Measurements from ENCODE around the gene MEST.
A peak's percentile ranks its signal among the peaks of the same experiment; 100 is the strongest.
"Not testable (repeated sequence)": the region's sequence is repeated elsewhere in the genome, so short reads cannot be mapped to it uniquely, and the experiment has no call there.

Gene MEST, protein sequence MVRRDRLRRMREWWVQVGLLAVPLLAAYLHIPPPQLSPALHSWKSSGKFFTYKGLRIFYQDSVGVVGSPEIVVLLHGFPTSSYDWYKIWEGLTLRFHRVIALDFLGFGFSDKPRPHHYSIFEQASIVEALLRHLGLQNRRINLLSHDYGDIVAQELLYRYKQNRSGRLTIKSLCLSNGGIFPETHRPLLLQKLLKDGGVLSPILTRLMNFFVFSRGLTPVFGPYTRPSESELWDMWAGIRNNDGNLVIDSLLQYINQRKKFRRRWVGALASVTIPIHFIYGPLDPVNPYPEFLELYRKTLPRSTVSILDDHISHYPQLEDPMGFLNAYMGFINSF

DNA sequence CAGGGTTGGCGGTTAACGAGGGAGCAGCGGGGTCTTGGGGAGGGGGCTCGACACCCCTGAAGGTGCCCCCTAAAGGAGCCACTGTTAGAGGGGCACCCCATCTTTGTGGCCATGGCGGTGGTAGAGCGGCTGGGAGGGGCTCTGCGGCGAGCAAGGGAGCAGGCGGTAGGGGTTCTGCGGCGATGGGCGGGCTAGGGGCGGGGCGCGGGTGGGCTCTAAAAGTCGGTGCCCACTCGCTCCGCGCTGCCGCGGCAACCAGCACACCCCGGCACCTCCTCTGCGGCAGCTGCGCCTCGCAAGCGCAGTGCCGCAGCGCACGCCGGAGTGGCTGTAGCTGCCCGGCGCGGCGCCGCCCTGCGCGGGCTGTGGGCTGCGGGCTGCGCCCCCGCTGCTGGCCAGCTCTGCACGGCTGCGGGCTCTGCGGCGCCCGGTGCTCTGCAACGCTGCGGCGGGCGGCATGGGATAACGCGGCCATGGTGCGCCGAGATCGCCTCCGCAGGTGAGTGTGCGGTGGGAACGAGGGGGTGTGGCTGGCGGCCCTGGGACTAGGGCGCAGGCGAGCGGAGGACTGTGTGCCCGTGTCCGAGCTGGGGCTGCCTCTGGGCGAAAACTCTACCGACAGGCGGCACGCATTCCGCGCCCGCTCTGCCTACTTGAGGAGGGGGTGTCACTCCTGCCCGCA lies at the start of gene MEST:
TSS of gene MEST (plus strand) at position 245 of the 682 bp plus-strand sequence. CDS start at position 474, 229 bp downstream.
- DNase-seq = no peak

DNA sequence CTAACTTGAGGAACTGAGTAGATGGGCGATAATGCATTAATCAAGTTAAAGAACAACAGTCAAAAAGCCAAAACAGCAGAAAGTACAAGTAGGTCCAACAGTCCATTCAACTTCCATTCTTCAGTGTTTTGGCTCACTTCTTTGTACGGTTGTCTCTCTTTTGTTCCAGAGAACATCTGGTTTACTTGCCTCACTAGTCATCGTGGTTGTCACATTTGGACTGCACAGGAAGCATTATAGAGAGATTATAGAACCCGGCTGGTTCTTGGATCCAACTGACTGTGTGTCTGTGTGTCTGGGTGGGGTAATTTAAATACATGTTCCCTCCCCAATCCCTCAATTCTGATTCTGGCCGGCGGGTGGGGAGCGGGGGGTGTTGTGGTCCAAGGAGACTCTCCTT lies 49.3 kb upstream of the MEST start:
- DNase-seq = no peak

DNA sequence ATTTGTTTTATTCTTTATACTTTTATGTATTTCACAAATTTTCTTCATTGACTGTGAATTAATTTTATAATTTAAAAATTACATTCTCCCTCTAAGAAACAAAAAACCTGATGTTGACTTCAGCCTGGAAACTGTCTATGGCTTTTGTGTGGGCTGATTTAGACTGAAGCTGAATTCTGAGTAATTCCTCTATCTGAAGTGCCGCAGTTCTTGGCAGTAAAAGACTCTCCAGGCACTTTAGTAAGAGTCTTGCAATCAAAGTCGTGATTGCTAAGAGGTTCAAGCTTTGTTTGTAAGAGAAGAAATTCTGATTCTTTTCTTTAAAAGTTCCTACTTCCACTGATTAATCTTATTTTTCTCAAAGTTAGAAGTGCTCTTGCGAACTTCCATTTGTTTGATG lies 47.7 kb upstream of the MEST start:
- DNase-seq = no peak

DNA sequence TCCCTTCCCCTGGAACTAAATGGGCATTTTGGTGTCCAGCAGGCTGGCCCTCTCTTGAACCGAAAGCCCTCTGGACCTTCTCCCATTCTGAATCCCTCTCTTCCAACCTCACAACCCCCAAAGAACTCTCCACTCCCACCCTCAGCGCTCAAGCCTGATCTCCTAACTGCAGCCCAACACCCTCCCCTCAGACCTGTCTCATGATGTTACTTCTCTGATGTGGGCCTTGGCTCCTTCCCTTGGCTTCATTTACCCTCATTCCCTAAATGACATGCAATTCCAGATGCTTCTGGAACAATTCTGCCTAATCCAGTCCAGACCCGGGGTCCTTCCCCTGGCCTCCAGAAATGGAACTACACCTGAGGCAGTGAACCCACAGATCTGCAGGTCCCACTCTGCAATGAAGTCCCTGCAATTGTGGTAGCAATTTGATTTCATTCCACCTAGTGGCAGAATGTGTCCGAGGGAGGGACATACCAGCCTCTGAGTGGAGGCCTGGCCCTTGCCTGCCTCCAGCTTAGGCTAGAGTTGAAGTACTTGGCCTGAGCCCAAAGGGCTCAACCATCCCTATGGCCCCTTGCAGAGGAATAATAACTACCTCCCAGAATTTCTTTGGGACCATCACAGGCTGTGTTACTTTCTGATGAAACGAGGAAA lies 47.0 kb upstream of the MEST start:
- DNase-seq = no peak

DNA sequence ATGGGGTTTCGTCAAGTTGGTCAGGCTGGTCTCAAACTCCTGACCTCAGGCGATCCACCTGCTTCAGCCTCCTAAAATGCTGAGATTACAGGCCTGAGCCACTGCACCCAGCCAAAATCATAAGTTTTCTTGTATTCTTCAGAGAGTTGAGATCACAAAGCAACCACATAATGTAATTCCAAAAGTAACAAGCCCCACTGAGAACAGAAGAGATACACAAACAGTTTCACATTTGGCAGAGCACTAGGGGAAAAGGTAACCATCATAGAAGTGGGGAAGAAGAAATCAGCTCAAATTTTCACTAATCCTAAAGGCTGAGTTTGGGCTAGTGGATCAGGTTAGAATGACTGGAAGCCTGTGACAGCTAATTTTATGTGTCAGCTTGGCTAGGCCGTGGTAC lies 45.6 kb upstream of the MEST start:
- DNase-seq = no peak

DNA sequence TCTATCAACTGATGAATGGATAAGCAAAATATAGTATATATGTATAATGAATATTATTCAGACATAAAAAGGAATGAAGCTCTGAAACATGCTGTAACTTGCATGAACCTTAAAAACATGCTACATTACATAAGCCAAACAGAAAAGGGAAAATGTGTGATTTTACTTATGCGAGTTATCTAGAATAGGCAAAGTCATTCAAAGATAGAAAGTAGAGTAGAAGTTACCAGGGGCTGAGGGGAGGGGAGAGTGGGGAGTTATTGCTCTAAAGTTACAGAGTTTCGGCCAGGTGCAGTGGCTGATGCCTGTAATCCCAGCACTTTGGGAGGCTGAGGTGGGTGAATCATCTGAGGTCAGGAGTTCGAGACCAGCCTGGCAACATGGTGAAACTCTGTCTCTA lies 40.5 kb upstream of the MEST start:
- DNase-seq = not testable (repeated sequence)

DNA sequence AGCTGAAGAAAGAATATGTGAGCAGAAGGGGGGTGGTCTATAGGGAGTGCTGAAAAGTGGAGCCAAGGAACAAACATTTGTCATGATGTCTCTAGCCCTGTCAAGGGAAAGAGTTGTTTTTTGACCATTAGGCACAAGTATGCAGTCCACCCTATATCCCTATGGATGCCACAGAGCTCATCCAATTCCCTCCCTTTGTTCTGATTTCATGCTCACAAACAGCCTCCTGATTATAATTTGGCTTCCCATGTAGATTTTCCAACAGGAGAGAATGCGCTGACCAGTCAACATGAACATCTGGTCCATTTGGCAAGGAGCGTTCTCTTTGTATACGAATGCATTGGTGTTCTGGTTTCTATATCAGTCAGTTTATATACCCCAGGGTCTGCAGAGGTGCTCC lies 38.9 kb upstream of the MEST start:
- no peak for DNase-seq

DNA sequence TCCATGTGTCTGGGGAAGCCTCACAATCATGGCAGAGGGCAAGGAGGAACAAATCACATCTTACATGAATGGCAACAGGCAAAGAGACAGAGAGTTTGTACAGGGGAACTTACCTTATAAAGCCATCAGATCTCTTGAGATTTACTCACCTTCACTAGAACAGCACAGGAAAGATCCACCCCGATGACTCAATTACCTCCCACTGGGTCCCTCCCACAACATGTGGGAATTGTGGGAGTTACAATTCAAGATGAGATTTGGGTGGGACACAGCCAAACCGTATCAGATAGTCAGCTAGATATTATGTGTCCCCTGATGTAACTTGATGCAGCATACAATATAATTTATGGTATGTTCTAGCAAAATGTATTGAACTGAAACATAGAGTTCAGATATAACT lies 36.9 kb upstream of the MEST start:
- DNase-seq = no peak

DNA sequence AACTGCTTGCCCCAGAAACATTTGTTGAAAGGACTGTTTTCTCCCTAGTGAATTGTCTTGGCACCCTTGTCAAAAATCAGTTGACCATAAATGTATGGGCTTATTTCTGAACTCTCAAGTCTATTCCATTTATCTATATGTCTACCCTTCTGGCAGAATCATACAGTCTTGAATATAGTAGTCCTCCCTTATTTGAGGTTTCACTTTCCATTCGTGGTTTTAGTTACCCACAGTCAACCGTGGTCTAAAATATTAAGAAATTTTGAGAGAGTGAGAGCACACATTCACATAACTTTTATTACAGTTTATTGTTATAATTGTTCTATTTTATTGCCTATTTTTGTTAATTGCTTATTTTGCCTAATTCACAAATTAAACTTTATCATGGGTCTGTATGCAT lies 33.6 kb upstream of the MEST start:
- DNase-seq = peak; percentile 20

DNA sequence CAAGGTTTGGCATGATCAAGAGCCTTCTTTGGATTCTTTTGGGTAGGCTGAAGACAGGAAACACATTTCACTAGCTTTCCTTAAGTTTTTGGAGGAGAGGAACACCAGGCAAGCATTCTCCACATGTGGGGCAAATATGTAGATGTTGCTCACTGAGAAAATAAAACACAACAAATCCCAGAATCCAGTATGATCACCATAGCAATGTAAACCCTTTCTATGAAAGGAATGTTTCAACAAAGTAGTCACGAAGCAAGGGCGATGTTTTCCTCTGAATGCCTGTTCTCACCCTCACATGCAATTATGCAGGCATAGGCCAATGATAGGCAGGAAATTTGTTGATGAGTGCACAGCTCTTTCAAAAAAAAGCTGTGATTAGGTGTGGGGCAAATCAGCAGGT lies 30.6 kb upstream of the MEST start:
- DNase-seq = no peak

DNA sequence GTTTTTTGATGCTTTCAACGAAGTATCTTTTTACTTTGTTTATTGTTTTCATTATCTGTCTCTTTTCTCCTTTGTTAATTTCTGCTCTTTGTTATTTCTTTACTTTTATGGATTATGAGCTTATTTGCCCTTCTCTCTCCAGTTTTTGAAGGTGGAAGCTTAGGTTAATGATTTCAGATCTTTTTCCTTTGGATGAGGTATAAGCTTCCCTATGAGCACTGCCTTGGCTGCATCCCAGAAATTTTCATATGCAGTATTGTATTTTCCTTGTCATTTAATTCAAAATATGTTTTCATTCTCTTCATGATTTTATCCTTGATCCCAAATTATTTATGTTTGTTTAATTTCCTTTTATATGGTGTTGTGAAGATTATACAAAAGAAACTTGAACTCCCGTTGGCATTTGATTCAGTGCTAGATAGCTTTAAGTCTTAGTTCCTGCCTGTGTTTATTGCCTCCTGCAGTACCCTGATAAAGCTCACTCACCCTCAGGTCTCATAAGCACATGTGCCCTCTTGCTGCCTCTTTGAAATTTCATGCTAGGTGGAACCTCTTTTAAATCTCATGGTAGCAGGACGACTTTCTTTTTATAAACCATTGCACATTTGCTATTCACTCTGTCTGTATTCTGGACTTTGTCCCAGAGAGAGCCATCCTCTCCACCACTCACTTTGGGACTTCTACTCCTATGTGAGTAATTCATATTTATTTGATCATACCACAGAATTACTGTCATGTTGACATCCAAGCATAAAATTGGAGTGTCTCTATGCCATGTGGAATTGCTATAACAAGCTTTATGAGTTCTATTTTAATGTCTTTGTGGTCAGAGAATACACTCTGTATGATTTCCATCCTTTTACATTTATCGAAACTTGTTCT lies 28.1 kb upstream of the MEST start:
- no peak for DNase-seq

DNA sequence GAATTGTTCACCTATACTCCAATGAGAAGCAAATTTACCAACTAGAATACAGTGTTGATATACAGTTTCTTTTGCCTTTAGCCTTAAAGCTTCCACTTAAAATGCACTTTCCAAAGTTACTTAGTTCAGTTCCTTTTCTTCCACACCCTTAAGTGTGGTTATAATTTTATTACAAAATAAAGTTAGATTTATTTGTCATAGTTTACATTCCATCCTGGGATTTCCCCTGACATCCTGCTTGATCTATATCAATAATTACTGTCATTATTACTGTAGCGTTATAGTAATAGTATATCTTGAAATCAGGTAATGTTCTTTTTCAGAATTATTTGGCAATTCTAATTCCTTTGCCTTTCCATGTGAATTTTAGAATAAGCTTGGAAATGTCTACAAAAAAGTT lies 23.3 kb upstream of the MEST start:
- no peak for DNase-seq

DNA sequence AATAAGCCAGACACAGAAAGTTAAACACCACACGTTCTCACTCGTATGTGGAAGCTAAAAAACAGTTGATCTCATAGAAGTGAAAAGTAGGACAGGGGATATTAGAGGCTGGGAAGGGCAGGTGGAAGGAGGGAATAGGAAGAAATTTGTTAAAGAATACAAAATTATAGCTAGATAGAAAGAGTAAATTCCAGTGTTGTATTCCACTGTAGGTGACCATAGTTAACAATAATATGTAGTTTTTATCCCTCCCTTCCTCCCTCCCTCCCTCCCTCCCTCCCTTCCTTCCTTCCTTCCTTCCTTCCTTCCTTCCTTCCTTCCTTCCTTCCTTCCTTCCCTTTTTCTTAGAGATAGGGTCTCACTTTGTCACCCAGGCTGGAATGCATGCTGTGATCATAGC lies 19.9 kb upstream of the MEST start:
- no peak for DNase-seq

DNA sequence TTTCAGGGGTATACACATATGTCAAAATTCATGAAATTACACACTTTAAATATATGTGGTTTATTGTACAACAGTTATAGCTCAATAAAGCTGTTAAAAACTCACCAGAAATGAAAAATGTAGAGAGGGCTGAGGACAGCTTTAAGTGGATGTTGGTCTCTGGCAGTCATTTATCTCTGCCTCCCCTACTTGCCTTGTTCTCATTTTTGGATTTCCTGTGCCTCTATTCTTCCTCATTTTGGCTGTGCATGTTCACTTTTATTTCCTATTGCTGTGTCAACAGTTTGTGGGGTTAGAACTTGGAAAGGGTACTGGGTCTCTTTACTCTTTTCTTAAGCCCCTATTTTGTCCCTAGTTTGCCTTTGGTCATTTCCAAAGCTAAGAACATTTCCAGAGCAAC lies 18.6 kb upstream of the MEST start:
- DNase-seq = no peak

DNA sequence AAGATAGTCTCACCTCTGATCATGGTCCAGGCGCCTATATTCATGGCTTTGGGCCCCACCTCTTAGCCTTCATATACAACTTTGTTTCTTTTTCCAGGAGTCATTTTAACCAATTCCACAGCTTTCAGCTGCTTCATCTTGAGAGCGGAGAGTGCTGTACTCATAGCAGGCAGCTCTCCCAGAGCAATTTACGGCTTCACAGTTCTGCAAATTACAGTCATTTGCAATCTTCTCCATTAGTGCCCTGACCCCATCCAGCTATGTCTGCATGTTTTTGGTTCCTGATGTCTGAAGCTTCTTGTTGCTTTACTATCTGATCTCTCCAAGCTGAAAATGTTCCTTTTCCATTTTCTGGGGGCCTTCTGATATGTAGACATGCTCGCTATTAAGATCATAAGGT lies 18.0 kb upstream of the MEST start:
- DNase-seq = no peak

DNA sequence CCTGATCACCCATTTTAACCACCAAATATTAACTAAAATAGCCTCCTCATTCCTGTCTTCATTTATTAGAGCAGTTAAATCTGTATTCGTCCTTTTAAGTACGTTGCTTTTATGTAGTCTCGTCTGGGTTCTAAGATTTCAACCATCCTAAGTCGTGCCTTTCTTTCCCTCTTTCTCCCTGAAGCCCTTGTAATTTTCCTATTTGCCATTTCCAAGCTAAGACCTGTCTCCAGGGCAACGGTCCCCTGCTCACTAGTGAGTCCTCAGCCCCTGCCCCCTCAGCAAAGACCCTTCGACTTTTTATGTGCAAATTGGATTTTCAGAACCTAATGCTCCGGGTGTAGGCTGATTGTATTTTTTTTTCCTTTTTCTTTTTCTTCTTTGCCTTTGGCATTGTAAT lies 16.1 kb upstream of the MEST start:
- no peak for DNase-seq

DNA sequence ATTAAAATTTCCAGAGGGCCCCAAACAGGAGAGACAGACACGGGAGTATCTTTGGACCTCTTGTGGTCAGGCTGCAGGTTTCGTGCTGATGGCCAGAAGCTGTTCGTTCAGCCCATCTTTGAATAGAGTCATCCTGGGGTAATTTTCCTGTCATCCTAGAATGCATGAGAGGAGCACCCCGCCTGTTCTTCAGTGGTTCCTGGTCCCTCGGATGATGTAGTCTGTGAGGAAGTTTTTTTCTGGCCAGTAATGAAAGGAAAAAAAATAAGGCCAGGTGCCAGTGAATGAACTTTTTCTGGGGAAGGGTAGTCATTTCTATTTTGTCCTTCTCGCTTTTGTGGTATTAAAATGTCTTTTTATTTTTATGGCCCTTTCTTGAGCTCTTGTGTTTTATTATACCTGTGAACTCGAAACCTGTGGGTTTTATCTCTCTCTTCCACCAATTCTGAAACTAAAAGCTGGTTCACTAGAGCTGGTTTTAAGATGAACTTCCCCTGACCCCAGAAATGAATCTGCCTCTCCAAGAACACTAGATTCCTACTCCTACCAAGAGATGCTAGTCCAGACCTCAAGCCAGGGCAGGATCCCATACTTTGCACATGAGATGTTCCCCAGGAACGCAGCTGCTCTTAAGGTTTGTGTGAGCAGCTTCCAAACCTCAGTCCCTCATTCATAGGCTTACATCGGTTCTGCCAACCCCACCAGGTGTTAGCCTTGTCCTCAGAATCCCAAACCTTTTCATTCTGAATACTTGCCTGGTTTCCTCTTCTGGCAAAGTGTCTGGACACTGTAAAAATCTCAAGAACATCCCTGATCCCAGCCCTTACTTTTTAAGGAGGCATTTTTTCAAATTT lies 15.4 kb upstream of the MEST start:
- no peak for DNase-seq

DNA sequence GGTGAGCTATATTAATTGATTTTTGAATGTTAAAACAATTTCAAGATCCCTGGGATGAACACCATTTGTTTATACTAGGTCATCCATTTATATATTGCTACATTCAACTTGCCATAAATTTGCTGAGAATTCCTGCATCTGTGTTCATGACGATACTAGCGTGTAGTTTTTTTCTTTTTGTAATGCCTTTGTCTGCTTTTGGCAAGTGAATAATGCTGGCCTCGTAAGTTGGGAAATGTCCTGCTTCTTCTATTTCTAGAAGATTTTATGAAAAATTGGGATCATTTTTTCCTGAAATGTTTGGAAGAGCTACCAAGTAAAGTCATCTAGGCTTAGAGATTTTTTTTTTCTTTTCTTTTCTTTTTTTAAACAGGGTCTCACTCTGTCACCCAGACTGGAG lies 12.9 kb upstream of the MEST start:
- no peak for DNase-seq

DNA sequence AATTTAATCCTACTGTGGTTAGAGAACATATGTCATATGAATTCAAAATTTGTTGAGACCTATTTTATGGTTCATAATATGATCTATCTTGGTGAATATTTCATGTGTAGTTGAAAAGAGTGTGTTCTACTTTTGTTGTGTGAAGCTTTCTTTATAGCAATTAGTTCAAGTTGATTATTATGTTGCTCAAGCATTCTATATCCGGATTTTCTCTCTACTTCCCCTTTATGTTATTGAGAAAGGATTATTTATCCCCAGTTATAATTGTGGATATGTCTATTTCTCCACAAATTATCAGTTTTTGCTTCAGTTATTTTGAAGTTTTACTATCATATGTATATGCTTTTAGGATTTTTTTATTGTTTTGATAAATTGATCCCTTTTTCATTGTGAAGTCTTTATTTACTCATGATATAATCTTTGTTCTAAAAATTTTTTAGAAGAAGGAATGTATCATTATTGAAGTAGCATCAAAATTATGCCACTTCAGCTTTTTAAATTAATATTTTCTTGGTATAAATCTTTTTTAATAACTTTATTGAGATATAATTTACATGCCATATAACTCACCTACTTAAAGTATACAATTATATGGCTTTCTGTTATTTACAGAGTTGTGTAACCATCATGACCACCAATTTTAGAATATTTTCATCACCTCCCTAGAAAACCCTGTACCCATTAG lies 12.0 kb upstream of the MEST start:
- no peak for DNase-seq

DNA sequence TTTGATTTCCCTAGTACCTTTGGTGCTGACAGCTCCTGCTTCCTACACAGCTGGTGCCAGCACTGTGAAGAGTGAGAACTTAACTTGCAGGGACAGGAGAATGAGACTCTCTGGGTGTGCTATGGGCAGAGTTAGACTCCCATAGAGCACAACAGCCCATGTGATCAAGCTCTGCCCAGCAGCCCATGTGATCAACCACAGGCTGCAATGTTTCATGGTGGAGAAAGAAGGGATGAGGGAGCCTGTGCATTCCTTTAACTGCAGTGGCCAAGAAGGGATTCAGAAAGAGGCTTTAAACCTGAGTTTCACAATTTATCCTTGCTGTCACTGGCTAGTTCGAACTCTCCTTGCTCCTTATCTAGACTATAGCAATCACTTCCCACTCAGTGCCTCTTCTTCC lies 10.0 kb upstream of the MEST start:
- DNase-seq = no peak

DNA sequence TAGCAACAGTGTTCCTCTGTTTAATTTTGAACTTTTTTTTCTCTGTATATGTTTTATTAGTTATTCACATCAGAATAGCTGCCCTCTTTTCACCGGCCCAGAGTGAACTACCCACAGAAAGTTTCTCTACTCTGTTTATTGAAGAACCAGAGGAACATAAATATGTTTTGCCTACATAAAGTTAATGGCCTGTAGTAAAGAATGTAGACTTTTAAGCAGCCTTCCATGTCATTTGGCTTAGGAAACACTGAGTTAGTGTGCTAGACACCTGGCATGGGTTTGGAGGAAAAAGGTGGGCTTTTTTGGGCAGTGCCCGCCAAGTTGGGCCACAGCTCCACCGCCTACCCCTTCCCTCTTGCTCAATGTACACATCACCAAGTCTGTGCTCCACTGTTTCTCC lies 8.9 kb upstream of the MEST start:
- DNase-seq = no peak

DNA sequence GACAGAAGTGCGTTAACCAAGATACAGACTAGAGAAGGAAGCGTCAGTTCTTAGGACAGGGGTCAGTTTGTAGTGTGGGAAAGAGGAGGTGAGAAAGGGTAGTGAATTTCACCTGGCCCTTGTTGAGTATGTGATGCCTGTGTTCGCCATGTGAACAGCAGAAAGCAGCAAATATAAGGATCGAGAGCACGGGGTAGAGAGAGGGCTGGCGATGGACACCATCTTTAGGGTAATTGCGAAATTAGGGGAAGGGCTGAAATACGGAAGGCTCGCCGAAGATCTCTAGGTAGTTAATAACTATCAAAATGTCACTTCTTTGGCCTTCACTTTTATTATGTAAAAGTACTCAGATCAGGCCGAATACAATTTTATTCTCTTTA lies 6.2 kb upstream of the MEST start:
- DNase-seq = no peak

All from CD4-positive, alpha-beta T cell treated with Interleukin-10 for 1 hour (primary cell).